DOHH2 (cell line): ENCODE data around the gene MOCS3.

Source experiments
- H3F3A ChIP-seq: fragments of 200-600 bp; sonication (generic), shearing (Covaris generic); 2 replicates; pipeline ENCODE4 v1.6.0; 2016; ENCODE audit warnings: antibody characterized with exemption, mild to moderate bottlenecking; ENCODE audit not compliant: control insufficient read depth, insufficient read depth
- H3K27ac ChIP-seq: fragments of 200-600 bp; sonication (generic); 2 replicates; pipeline ENCODE4 v1.5.1; 2014; ENCODE audit warnings: low read depth, mild to moderate bottlenecking, low read length, moderate library complexity
- H3K27me3 ChIP-seq: fragments of 200-600 bp; sonication (generic); 2 replicates; pipeline ENCODE4 v1.6.1; 2014; ENCODE audit warnings: mild to moderate bottlenecking, low read length, mixed read lengths; ENCODE audit not compliant: control insufficient read depth
- H3K36me3 ChIP-seq: fragments of 200-600 bp; sonication (generic); 2 replicates; pipeline ENCODE4 v1.6.1; 2014; ENCODE audit warnings: mild to moderate bottlenecking, low read length, moderate library complexity, mixed read lengths; ENCODE audit not compliant: control insufficient read depth
- H3K4me1 ChIP-seq: fragments of 200-600 bp; sonication (generic); 2 replicates; pipeline ENCODE4 v1.6.1; 2014; ENCODE audit warnings: mild to moderate bottlenecking, low read length, mixed read lengths; ENCODE audit not compliant: control insufficient read depth
- H3K4me2 ChIP-seq: fragments of 200-600 bp; sonication (generic); 2 replicates; pipeline ENCODE4 v1.6.0; 2014; ENCODE audit warnings: mild to moderate bottlenecking, low read length, moderate library complexity
- H3K4me3 ChIP-seq: fragments of 200-600 bp; sonication (generic); 2 replicates; pipeline ENCODE4 v1.5.1; 2014; ENCODE audit warnings: mild to moderate bottlenecking, low read length, mixed read lengths
- H3K79me2 ChIP-seq: fragments of 200-600 bp; sonication (generic); 2 replicates; pipeline ENCODE4 v1.6.1; 2014; ENCODE audit warnings: mild to moderate bottlenecking, low read length, mixed read lengths; ENCODE audit not compliant: control insufficient read depth
- H3K9me2 ChIP-seq: fragments of 200-600 bp; sonication (generic); replicated peaks from 2 replicates; pipeline ENCODE4 v1.6.1; 2014; ENCODE audit warnings: mild to moderate bottlenecking, low read length, mixed read lengths; ENCODE audit not compliant: control insufficient read depth
- H3K9me3 ChIP-seq: fragments of 200-600 bp; sonication (generic); 2 replicates; pipeline ENCODE4 v1.6.1; 2014; ENCODE audit warnings: antibody characterized with exemption, low read length, mixed read lengths; ENCODE audit not compliant: control insufficient read depth, insufficient read depth
- H4K20me1 ChIP-seq: fragments of 200-600 bp; sonication (generic); 2 replicates; pipeline ENCODE4 v1.6.0; 2014; ENCODE audit warnings: low read depth, mild to moderate bottlenecking, antibody characterized with exemption, low read length, moderate library complexity; ENCODE audit not compliant: control insufficient read depth, insufficient read depth
- EZH2phosphoT487 ChIP-seq: fragments of 200-600 bp; sonication (generic); IDR thresholded peaks from 2 replicates; pipeline ENCODE4 v1.6.1; 2017; ENCODE audit warnings: borderline replicate concordance, mild to moderate bottlenecking, antibody characterized with exemption, low read length, moderate library complexity, mixed read lengths
- TF ChIP-seq, protein P1 (sequence below): fragments of 200-600 bp; sonication (generic); IDR thresholded peaks from one replicate; pipeline ENCODE4 v1.5.1; 2014; ENCODE audit warnings: antibody characterized with exemption, mild to moderate bottlenecking, low read depth, low read length; ENCODE audit not compliant: poor library complexity, severe bottlenecking

MOCS3 gene

DNA sequence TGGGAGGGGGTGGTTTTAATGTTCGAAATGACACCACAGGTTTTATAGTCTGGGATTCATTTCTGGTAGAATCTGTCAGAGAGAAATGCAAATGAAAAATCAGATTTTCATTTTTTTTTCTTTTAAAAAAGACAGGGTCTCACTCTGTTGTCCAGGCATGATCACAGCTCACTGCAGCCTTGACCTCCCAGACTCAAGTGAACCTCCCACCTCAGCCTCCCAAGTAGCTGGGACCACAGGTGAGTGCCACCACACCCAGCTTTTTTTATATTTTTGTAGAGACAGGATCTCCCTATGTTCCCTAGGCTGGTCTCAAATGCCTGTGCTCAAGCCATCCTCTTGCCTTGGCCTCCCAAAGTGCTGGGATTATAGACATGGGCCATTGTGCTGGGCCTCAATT is 25.0 kb upstream of the MOCS3 start:
- Histone ChIP-seq H3K27me3 (no peaks in the 10 kb centered on the region), H3K79me2 (peaks cover 27% of the 10 kb centered on the region), H4K20me1 (peaks cover 6% of the 10 kb centered on the region), H3K36me3 (peaks cover 72% of the 10 kb centered on the region), H3K9me2 (no peaks in the 10 kb centered on the region), H3F3A (peaks cover 35% of the 10 kb centered on the region), H3K27ac (no peak overlapping the region), H3K4me2 (no peak overlapping the region), H3K9me3 (no peaks in the 10 kb centered on the region), H3K4me3 (no peak overlapping the region), H3K4me1 (peaks cover 21% of the 10 kb centered on the region)
- TF ChIP-seq, protein P1, sequence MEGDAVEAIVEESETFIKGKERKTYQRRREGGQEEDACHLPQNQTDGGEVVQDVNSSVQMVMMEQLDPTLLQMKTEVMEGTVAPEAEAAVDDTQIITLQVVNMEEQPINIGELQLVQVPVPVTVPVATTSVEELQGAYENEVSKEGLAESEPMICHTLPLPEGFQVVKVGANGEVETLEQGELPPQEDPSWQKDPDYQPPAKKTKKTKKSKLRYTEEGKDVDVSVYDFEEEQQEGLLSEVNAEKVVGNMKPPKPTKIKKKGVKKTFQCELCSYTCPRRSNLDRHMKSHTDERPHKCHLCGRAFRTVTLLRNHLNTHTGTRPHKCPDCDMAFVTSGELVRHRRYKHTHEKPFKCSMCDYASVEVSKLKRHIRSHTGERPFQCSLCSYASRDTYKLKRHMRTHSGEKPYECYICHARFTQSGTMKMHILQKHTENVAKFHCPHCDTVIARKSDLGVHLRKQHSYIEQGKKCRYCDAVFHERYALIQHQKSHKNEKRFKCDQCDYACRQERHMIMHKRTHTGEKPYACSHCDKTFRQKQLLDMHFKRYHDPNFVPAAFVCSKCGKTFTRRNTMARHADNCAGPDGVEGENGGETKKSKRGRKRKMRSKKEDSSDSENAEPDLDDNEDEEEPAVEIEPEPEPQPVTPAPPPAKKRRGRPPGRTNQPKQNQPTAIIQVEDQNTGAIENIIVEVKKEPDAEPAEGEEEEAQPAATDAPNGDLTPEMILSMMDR: no peak
- no peak for TF ChIP-seq EZH2phosphoT487

DNA sequence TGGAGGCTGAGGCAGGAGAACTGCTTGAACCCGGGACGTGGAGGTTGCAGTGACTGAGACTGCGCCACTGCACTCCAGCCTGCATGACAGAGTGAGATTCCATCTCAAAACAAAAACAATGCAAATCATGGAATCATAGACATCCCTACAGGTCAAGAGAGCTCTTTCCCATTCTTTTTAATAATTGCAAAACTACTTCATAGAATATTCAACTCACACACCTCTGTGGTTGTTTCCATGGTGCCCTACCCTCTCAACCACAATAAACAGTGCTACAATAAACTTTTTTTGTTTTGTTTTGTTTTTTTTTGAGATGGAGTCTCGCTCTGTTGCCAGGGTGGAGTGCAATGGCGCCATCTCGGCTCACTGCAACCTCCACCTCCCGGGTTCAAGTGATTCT is 15.5 kb upstream of the MOCS3 start:
- no peak for TF ChIP-seq EZH2phosphoT487
- TF ChIP-seq, protein P1: no peak
- H3F3A ChIP-seq: peaks cover 3% of the 10 kb centered on the region; the same call in 1 of the 2 replicates
- H3K79me2 ChIP-seq: no peaks in the 10 kb centered on the region; the same call in 1 of the 2 replicates

DNA sequence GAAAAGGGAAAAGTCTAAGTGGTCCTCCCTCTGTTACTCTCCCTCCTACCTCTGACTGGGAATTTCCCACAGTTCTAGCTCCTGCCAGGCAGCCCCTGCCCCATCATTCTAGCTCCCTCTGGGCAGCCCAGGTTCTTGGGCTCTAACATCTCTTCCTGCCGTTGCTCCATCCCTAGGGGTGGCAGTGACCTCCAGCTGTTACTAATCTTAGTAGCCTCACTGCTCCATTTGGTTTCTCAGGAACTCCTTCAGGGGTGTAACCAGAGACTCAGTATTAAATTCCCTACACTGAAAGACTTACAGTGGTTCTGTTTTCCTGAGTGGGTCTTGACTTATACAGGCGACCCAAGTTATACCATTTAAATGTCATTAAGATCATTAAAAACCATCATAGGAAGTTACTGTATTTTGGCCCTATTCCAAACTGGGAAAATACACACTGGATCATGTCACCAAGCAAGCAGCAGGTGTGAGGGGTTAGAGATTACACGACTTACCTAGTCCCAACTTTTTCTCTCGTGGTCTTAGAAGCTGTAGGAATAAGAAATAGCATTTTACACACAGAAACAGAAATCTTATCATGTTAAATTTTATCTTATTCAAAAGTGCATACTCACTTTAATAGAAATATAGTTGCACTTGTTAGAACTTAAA is 10.4 kb upstream of the MOCS3 start:
- Histone ChIP-seq H3K9me2 (no peaks in the 10 kb centered on the region), H4K20me1 (no peaks in the 10 kb centered on the region), H3K27ac (no peak overlapping the region), H3F3A (no peaks in the 10 kb centered on the region), H3K9me3 (no peaks in the 10 kb centered on the region), H3K4me1 (no peaks in the 10 kb centered on the region), H3K79me2 (peaks cover 34% of the 10 kb centered on the region), H3K36me3 (peaks cover 86% of the 10 kb centered on the region), H3K27me3 (no peaks in the 10 kb centered on the region), H3K4me2 (no peak overlapping the region), H3K4me3 (no peak overlapping the region)
- TF ChIP-seq, protein P1: no peak
- no peak for TF ChIP-seq EZH2phosphoT487

More for the DNA sequence above, 15.5 kb upstream of the MOCS3 start:
- Histone ChIP-seq H3K4me3 (no peak overlapping the region), H3K9me2 (no peaks in the 10 kb centered on the region), H3K27me3 (no peaks in the 10 kb centered on the region), H3K9me3 (no peaks in the 10 kb centered on the region), H3K27ac (no peak overlapping the region), H3K4me1 (no peaks in the 10 kb centered on the region), H4K20me1 (no peaks in the 10 kb centered on the region), H3K36me3 (peaks cover 76% of the 10 kb centered on the region), H3K4me2 (no peak overlapping the region)
